Astrocyte of the cerebellum (primary cell): ENCODE results near the gene NOL4L.
A peak's percentile ranks its signal among the peaks of the same experiment; 100 is the strongest.

Experiments used
- DNase-seq: peaks from one replicate; pipeline ENCODE4 v3.0.0-alpha.2; 2011; ENCODE audit warnings: low read depth
- H3K4me3 ChIP-seq: 2 replicates; pipeline ENCODE4 v1.5.1; 2011; ENCODE audit warnings: mild to moderate bottlenecking, low read depth, low read length, moderate library complexity
- in situ Hi-C: cut with HindIII; loops from 2 replicates; pipeline ENCODE4 v1.10.0; 2017; ENCODE audit warnings: low sequenced_read_pairs
- TF ChIP-seq, protein P1 (sequence below): IDR thresholded peaks from 2 replicates; pipeline ENCODE4 v1.5.1; 2012; ENCODE audit warnings: low read length, low read depth, moderate library complexity, mild to moderate bottlenecking; ENCODE audit errors: missing control alignments

Gene NOL4L

GRCh38 chr20:32456869-32457478, 128.2 kb downstream of the NOL4L start:
- in situ Hi-C loops: no loop called here
- TF ChIP-seq, protein P1, sequence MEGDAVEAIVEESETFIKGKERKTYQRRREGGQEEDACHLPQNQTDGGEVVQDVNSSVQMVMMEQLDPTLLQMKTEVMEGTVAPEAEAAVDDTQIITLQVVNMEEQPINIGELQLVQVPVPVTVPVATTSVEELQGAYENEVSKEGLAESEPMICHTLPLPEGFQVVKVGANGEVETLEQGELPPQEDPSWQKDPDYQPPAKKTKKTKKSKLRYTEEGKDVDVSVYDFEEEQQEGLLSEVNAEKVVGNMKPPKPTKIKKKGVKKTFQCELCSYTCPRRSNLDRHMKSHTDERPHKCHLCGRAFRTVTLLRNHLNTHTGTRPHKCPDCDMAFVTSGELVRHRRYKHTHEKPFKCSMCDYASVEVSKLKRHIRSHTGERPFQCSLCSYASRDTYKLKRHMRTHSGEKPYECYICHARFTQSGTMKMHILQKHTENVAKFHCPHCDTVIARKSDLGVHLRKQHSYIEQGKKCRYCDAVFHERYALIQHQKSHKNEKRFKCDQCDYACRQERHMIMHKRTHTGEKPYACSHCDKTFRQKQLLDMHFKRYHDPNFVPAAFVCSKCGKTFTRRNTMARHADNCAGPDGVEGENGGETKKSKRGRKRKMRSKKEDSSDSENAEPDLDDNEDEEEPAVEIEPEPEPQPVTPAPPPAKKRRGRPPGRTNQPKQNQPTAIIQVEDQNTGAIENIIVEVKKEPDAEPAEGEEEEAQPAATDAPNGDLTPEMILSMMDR: peak; percentile 76
- DNase-seq: no peak
- peak overlapping the region; percentile 33 for H3K4me3 ChIP-seq

DNA sequence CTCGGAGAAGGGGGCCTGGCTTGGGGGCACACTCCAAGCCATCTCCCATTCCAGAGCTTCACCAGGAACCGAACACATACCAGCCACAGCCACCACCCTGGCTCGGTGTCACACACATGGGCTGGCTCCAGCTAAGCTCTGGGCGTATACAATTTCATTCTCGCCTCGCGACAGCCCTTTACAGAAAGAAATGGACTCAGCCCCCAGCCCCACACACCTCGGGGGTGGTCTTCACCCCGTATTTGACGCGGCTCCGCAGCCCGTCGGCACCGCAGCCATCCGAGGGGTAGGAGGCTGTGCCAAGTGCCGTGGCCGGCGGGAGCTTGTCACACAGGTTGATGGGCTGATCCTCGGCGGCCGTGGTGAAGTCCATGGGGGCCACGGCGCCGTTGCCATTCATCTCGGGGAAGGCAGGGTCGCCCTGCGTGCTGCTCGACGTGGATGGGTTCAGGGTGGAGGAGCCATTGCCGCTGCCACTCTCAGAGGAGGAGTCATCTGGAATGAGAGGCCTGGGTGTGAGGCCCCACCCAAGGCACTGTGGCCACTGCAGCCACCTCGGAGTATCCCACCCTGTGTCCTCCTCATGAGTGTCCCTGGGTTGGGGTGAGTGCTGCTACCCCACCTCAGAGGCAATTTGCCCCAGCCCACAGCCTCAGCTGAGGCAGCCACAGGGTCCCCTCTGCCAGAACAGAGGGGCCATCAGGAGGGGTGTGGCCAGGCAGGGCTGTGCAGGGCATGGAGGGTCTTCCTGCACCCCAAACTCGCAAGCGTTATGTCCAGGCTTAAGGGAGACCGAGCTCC, 129.0 kb downstream of the NOL4L start:
- H3K4me3 ChIP-seq: no peak overlapping the region
- in situ Hi-C loops: no loop called here
- TF ChIP-seq, protein P1: no peak
- DNase-seq: no peak

- no peak overlapping the region for H3K4me3 ChIP-seq
- in situ Hi-C loops: no loop called here
- TF ChIP-seq, protein P1: no peak
- DNase-seq: no peak
Measured at GRCh38 chr20:32455171-32455900, 129.8 kb downstream of the NOL4L start.

DNA sequence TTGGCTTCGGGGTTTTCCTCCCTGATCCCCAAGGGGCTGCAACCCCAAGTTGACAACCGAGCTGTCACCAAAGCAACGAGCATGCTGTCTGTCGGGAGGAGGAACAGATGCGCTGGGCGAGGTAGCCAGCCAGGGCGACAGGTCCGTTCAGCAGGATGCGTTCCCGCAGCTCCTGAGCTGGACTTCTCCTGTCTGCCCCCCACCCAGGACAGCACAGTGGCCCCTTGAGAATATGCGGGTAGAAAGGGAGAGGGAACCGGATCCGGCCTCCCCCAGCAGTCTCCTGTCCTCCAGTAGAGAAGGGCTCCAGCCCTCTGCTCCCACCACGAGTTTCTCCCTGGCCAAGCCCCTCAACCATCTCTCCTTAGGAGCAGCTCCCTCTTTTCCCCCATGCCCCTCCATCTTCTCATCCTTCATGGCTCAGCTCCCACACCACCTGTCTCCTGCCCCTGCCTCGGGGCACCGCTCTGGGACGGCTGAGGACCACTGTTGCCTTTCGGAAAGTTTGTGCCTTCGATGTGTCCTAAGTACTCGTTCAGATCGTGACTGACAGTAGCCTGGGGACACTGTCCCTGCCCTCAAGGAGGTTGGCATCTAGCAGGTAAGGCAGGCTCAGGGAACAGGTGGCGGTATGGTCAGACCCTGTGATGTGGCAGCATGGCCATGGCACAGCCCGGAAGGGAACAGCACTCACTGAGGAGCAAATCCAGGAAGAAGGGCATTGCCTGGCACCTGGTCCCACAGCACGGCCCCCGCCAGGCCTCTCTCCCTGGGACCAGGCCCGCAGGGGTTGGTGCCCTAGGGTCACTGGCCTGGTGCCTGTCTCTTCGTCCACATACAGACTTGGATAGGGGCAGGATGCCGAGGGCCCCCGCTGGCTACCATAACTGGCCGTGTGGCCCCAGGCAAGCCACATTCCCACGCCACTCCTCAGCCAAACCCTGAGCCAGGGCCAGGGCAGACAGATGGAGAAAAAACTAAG, 130.7 kb downstream of the NOL4L start:
- no peak overlapping the region for H3K4me3 ChIP-seq
- in situ Hi-C loops: no loop called here
- TF ChIP-seq, protein P1: no peak
- DNase-seq: no peak

DNA sequence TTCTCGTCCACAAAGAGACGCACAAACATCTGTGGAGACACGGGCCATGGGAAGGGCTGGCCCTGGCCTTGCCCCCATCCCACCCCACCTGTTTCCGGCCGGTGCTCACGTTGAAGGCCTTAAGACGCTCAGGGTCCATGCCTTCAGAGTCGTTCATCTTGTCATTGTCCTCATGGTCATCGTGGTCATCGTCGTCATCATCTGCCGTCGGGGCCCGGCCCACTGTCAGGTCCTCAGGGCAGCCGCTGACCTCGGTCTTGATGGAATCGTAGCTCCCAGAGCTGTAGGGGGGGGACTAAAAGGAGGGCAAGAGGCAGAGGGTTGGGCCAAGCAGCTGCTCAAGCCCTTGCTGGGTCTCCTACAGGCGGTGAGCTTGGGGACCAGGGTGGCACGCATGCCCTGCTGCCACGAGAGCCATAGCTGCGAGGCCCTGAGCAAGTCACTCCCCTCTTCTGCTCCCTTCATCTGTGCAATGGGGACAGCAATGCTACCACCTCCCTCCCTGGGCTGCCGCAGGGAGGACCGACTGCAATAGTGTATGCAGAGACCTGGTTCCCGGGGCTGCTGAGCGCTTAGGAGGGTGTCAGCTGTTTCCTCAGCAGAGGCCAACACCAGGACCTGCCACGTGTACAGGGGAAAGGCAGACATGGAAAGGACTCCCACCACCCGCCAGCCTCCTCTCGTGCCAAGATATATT, 131.5 kb downstream of the NOL4L start:
- in situ Hi-C loops: no loop called here
- TF ChIP-seq, protein P1: no peak

More for the DNA sequence above, 131.5 kb downstream of the NOL4L start:
- no peak for DNase-seq
- no peak overlapping the region for H3K4me3 ChIP-seq
